GM12878 (cell line): ENCODE data around the gene PADI1. TPM values are rescaled to one million over a fixed set of nuclear protein-coding genes. Genes with fewer than 3 reads are reported as not detected.

Experiments
- ATAC-seq: fragments of 200-7000 bp; cut with Tn5 transposase; 3 replicates; pipeline ENCODE4 v1.9.1; 2020; ENCODE audit warnings: mild to moderate bottlenecking, moderate library complexity
- BruUV-seq: library from RNA; stranded (reverse); fragments of 400-500 nt; replicated peaks from 2 replicates; lab custom pipeline; 2021; lab: Mats Ljungman, UMichigan
- CTCF ChIA-PET: fragments of 300-600 bp; sonication (Branson Sonifier 250); formaldehyde crosslinking; extraction: SDS; loops from one replicate; lab custom pipeline; 2021; ENCODE audit warnings: inconsistent platforms; lab: Yijun Ruan, JAX
- POLR2A ChIA-PET: fragments of 350-600 bp; formaldehyde crosslinking; extraction: SDS; loops from one replicate; lab custom pipeline; 2021; ENCODE audit warnings: inconsistent platforms; lab: Charles Lee
- RAD21 ChIA-PET: fragments of 300-600 bp; sonication (Branson Sonifier 250); formaldehyde crosslinking; loops from one replicate; lab custom pipeline; 2023; ENCODE audit warnings: antibody characterized with exemption; ENCODE audit not compliant: unreplicated experiment; lab: Charles Lee
- SMC1A ChIA-PET: fragments of 300-600 bp; sonication (Branson Sonifier 250); formaldehyde crosslinking; loops from one replicate; lab custom pipeline; 2023; ENCODE audit not compliant: unreplicated experiment, uncharacterized antibody; lab: Charles Lee
- DNase-seq: peaks from one replicate; pipeline ENCODE4 v3.0.0-alpha.2; 2011; ENCODE audit warnings: low read depth, low spot score
- FAIRE-seq: peaks from 3 replicates; lab custom pipeline; 2011; peaks lifted over from hg19 to GRCh38; lab: Jason Lieb, UNC
- H2AFZ ChIP-seq: 2 replicates; pipeline ENCODE4 v1.6.0; 2011; ENCODE audit warnings: low read depth, low read length, control low read depth; ENCODE audit not compliant: control insufficient read depth
- H3K27ac ChIP-seq: 2 replicates; pipeline ENCODE4 v1.5.1; 2011; ENCODE audit warnings: control low read depth; ENCODE audit not compliant: control insufficient read depth, insufficient read depth
- H3K27me3 ChIP-seq, 2 experiments: replicated peaks in 1 of 2; 2 replicates each; pipeline versions ENCODE4 v1.6.0 to v1.6.1; 2011; ENCODE audit warnings: low read length in 1 of 2; ENCODE audit not compliant: control insufficient read depth in 2 of 2, insufficient read depth in 2 of 2
- H3K36me3 ChIP-seq, 2 experiments: 2 replicates each; pipeline ENCODE4 v1.5.1; 2011; ENCODE audit warnings: low read length in 1 of 2; ENCODE audit not compliant: control insufficient read depth in 2 of 2, insufficient read depth in 2 of 2
- H3K4me1 ChIP-seq: 2 replicates; pipeline ENCODE4 v1.6.1; 2011; ENCODE audit warnings: mild to moderate bottlenecking, low read length, moderate library complexity, mixed read lengths; ENCODE audit not compliant: control insufficient read depth, insufficient read depth
- H3K4me2 ChIP-seq: 2 replicates; pipeline ENCODE4 v1.6.0; 2011; ENCODE audit warnings: control low read depth; ENCODE audit not compliant: control insufficient read depth, insufficient read depth
- H3K4me3 ChIP-seq: fragments of 200-600 bp; sonication (generic); 2 replicates; pipeline ENCODE4 v1.5.1; 2016
- H3K79me2 ChIP-seq: 2 replicates; pipeline ENCODE4 v1.6.0; 2011; ENCODE audit warnings: low read length; ENCODE audit not compliant: control insufficient read depth, insufficient read depth
- H3K9ac ChIP-seq: 2 replicates; pipeline ENCODE4 v1.8.0; 2011; ENCODE audit warnings: low read length, control low read depth, mixed read lengths; ENCODE audit not compliant: control insufficient read depth, insufficient read depth
- H3K9me3 ChIP-seq: replicated peaks from 3 replicates; pipeline ENCODE4 v1.5.1; 2011; ENCODE audit warnings: mild to moderate bottlenecking, low read length; ENCODE audit not compliant: control insufficient read depth, insufficient read depth
- H4K20me1 ChIP-seq: 2 replicates; pipeline ENCODE4 v1.6.0; 2011; ENCODE audit not compliant: control insufficient read depth, insufficient read depth
- CHD1 ChIP-seq: IDR thresholded peaks from 2 replicates; pipeline ENCODE4 v1.6.1; 2012; ENCODE audit warnings: low read depth, low read length, improper control_type of control experiment
- CREM ChIP-seq: IDR thresholded peaks from 2 replicates; pipeline ENCODE4 v1.6.1; 2014; ENCODE audit warnings: antibody characterized with exemption, low read depth
- HCFC1 ChIP-seq: fragments of 150-350 bp; IDR thresholded peaks from 2 replicates; pipeline ENCODE4 v1.6.1; 2014; ENCODE audit warnings: low read length
- KLF5 ChIP-seq: fragments of 450-650 bp; IDR thresholded peaks from 2 replicates; pipeline ENCODE4 v1.6.1; 2014; ENCODE audit warnings: mild to moderate bottlenecking; ENCODE audit not compliant: partially characterized antibody
- LARP7 ChIP-seq: fragments of 450-650 bp; IDR thresholded peaks from 2 replicates; pipeline ENCODE4 v1.6.1; 2017; ENCODE audit warnings: mild to moderate bottlenecking
- MTA2 ChIP-seq: fragments of 450-650 bp; IDR thresholded peaks from 2 replicates; pipeline ENCODE4 v1.6.1; 2016; ENCODE audit warnings: low read depth, mild to moderate bottlenecking, moderate library complexity
- NFYB ChIP-seq: IDR thresholded peaks from 2 replicates; pipeline ENCODE4 v1.6.1; 2011; ENCODE audit warnings: low read depth, mild to moderate bottlenecking, low read length, improper control_type of control experiment, moderate library complexity; ENCODE audit not compliant: insufficient read depth
- POU2F2 ChIP-seq: IDR thresholded peaks from 3 replicates; pipeline ENCODE4 v1.6.1; 2011; ENCODE audit warnings: low read depth, mild to moderate bottlenecking, low read length, borderline replicate concordance
- RAD51 ChIP-seq: fragments of 450-650 bp; IDR thresholded peaks from 2 replicates; pipeline ENCODE4 v1.6.1; 2016; ENCODE audit warnings: moderate library complexity, mild to moderate bottlenecking, inconsistent platforms
- SIX5 ChIP-seq: IDR thresholded peaks from 2 replicates; pipeline ENCODE4 v1.6.1; 2011; ENCODE audit warnings: mild to moderate bottlenecking, low read depth, low read length, moderate library complexity; ENCODE audit not compliant: severe bottlenecking
- SMARCA5 ChIP-seq: fragments of 450-650 bp; IDR thresholded peaks from 2 replicates; pipeline ENCODE4 v1.6.1; 2017; ENCODE audit warnings: mild to moderate bottlenecking
- SRF ChIP-seq, 2 experiments: IDR thresholded peaks; 2 replicates each; pipeline ENCODE4 v1.6.1; 2011; ENCODE audit warnings: low read depth in 2 of 2, low read length in 2 of 2, mild to moderate bottlenecking in 1 of 2, moderate library complexity in 1 of 2
- WGBS: methylation state at CpG from one replicate; pipeline ENCODE4 v1.1.6; 2016; ENCODE audit warnings: low lambda C conversion rate; ENCODE audit not compliant: insufficient replicate concordance, insufficient coverage; ENCODE audit errors: missing lambda C conversion rate; 5-methylcytosine and 5-hydroxymethylcytosine counted together
- in situ Hi-C: fragments of 300-500 bp; cut with MboI; formaldehyde crosslinking; loops from 9 replicates; pipeline ENCODE4 v1.14.3; 2018; ENCODE audit warnings: mixed read lengths
- intact Hi-C: fragments of 100-400 bp; cut with micrococcal nuclease; formaldehyde crosslinking; loops from one replicate; pipeline ENCODE4 v1.14.2; 2022; ENCODE audit not compliant: unreplicated experiment
- polyA plus RNA-seq, 11 experiments: library from polyadenylated mRNA; depleted of rRNA in 4 of 11; unstranded in 6 of 11; stranded (reverse) in 5 of 11; fragments of >200 nt; fragmentation: Nextera tagmentation in 4 of 11; fragmentation: Illumina TruSeq in 1 of 11; extraction: Ambion mirVana in 4 of 11; extraction: Trizol in 1 of 11; gene quantifications; 1 replicate in 1 of 11; 2 replicates in 10 of 11; pipeline versions ENCODE4 v1.2.1 to v1.2.3, GENCODE V29; 2011 to 2016; ENCODE audit warnings: inconsistent platforms in 2 of 11, missing spikeins in 2 of 11, low read depth in 1 of 11
- total RNA-seq, 4 experiments: library from RNA; depleted of rRNA in 3 of 4; stranded (reverse); fragments of >200 nt in 3 of 4; fragmentation: Illumina TruSeq in 1 of 4; extraction: Trizol in 1 of 4; gene quantifications; 2 replicates each; pipeline versions ENCODE4 v1.2.1 to v1.2.3, GENCODE V29; 2013 to 2021
- TF ChIP-seq, protein P1 (sequence below): IDR thresholded peaks from 2 replicates; pipeline ENCODE4 v1.6.1; 2012; ENCODE audit warnings: low read length, inconsistent platforms
- TF ChIP-seq, protein P2 (sequence below): IDR thresholded peaks from 2 replicates; pipeline ENCODE4 v1.6.1; 2011; ENCODE audit warnings: low read depth, mild to moderate bottlenecking, low read length, moderate library complexity, borderline replicate concordance; ENCODE audit errors: extremely low read depth
- TF ChIP-seq, protein P3 (sequence below): IDR thresholded peaks from 2 replicates; pipeline ENCODE4 v1.6.1; 2012; ENCODE audit warnings: low read depth, low read length, improper control_type of control experiment
- TF ChIP-seq, protein P4 (sequence below): IDR thresholded peaks from 2 replicates; pipeline ENCODE4 v1.6.1; 2011; ENCODE audit warnings: low read depth, low read length, improper control_type of control experiment, borderline replicate concordance
- TF ChIP-seq, protein P5 (sequence below): fragments of 450-650 bp; formaldehyde crosslinking; IDR thresholded peaks from 2 replicates; pipeline ENCODE4 v1.4.0; 2022; ENCODE audit warnings: mild to moderate bottlenecking, moderate library complexity

The PADI1 gene
- total and polyA plus RNA-seq, 10 of the 15 experiments (the other 5 are each of a cell fraction or from before 2014, with no cell fraction given): 0.05 TPM; not detected in 9

DNA sequence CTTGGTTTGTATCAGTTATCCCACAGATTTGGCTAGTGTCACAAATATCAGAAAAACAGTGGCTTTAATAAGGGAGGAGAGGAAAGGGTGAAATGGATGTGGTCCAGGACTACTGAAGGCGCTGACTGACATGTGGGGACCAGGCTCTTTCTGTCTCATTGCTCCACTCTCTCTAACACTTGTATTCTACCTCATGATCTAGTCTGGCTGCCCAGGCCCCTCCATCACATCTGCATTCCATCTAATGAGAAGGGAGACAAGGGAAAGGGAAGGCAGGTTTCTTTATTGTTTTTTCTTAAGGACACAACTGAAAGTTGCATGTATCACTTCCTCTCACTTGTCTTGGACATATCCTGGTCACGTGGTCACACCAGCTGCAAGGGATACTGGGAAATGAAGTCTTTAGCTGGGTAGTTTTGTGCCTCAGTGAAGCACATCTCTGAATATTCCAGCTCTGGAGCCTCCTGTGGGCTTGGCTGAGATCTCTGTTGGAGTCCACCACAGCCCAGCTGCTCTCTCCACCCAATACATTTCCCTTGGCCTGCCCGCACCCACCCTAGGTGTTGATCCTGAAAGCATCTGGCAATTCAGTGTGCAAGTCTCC, 43.7 kb upstream of the PADI1 start:
- peak overlapping the region; percentile 45; the same call in 1 of the 2 replicates for H2AFZ ChIP-seq
- ChIA-PET SMC1A (interaction anchor here (2.0 kb wide), 1 partner anchor 34 kb away, joined by 5 read pairs; no protein-coding TSS in a partner anchor), CTCF (no interaction called here), POLR2A (no interaction called here), RAD21 (no interaction called here)
- H3K4me2 ChIP-seq: no peak overlapping the region
- H3K4me3 ChIP-seq: no peak overlapping the region
- H3K9ac ChIP-seq: no peak overlapping the region
- DNase-seq (no peak), ATAC-seq (peak; percentile 44; the same call in 2 of the 3 replicates), FAIRE-seq (peak; percentile 86)
- H3K27me3 ChIP-seq: no peaks in the 10 kb centered on the region
- WGBS: 84% methylated on average over 3 of the region's 3 CpGs
- H3K27ac ChIP-seq: no peak overlapping the region
- H3K9me3 ChIP-seq: no peaks in the 10 kb centered on the region; the same call in 2 of the 3 replicates
- H3K4me1 ChIP-seq: no peaks in the 10 kb centered on the region
- no TSS peak for BruUV-seq
- no peaks in the 10 kb centered on the region for H3K36me3 ChIP-seq
- in situ Hi-C loops: no loop called here
- intact Hi-C loops: no loop called here
- no peaks in the 10 kb centered on the region for H3K79me2 ChIP-seq
- no peaks in the 10 kb centered on the region for H4K20me1 ChIP-seq
- TF ChIP-seq RAD51 (peak; percentile 88), SRF (IDR thresholded peaks at IDR 0.05; ENCODE audit: low read depth in 2 of 2, low read length in 2 of 2) (0 out of 4 replicates have a peak, but pooled peaks of 1 of the 2 experiments have one; percentile 32), SIX5 (peak; percentile 53), POU2F2 (no peak), CREM (no peak), HCFC1 (peak; percentile 38; the same call in 1 of the 2 replicates), SMARCA5 (peak; percentile 63; the same call in 1 of the 2 replicates), MTA2 (no peak), CHD1 (no peak), KLF5 (no peak), LARP7 (no peak), NFYB (no peak)
- TF ChIP-seq, protein P1, sequence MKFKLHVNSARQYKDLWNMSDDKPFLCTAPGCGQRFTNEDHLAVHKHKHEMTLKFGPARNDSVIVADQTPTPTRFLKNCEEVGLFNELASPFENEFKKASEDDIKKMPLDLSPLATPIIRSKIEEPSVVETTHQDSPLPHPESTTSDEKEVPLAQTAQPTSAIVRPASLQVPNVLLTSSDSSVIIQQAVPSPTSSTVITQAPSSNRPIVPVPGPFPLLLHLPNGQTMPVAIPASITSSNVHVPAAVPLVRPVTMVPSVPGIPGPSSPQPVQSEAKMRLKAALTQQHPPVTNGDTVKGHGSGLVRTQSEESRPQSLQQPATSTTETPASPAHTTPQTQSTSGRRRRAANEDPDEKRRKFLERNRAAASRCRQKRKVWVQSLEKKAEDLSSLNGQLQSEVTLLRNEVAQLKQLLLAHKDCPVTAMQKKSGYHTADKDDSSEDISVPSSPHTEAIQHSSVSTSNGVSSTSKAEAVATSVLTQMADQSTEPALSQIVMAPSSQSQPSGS: no peak
- TF ChIP-seq, protein P2, sequence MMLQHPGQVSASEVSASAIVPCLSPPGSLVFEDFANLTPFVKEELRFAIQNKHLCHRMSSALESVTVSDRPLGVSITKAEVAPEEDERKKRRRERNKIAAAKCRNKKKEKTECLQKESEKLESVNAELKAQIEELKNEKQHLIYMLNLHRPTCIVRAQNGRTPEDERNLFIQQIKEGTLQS: peak; percentile 42; the same call in 1 of the 2 replicates
- TF ChIP-seq, protein P3, sequence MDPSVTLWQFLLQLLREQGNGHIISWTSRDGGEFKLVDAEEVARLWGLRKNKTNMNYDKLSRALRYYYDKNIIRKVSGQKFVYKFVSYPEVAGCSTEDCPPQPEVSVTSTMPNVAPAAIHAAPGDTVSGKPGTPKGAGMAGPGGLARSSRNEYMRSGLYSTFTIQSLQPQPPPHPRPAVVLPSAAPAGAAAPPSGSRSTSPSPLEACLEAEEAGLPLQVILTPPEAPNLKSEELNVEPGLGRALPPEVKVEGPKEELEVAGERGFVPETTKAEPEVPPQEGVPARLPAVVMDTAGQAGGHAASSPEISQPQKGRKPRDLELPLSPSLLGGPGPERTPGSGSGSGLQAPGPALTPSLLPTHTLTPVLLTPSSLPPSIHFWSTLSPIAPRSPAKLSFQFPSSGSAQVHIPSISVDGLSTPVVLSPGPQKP: no peak
- TF ChIP-seq, protein P4, sequence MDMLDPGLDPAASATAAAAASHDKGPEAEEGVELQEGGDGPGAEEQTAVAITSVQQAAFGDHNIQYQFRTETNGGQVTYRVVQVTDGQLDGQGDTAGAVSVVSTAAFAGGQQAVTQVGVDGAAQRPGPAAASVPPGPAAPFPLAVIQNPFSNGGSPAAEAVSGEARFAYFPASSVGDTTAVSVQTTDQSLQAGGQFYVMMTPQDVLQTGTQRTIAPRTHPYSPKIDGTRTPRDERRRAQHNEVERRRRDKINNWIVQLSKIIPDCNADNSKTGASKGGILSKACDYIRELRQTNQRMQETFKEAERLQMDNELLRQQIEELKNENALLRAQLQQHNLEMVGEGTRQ: peak; percentile 19; the same call in 1 of the 2 replicates
- TF ChIP-seq, protein P5, sequence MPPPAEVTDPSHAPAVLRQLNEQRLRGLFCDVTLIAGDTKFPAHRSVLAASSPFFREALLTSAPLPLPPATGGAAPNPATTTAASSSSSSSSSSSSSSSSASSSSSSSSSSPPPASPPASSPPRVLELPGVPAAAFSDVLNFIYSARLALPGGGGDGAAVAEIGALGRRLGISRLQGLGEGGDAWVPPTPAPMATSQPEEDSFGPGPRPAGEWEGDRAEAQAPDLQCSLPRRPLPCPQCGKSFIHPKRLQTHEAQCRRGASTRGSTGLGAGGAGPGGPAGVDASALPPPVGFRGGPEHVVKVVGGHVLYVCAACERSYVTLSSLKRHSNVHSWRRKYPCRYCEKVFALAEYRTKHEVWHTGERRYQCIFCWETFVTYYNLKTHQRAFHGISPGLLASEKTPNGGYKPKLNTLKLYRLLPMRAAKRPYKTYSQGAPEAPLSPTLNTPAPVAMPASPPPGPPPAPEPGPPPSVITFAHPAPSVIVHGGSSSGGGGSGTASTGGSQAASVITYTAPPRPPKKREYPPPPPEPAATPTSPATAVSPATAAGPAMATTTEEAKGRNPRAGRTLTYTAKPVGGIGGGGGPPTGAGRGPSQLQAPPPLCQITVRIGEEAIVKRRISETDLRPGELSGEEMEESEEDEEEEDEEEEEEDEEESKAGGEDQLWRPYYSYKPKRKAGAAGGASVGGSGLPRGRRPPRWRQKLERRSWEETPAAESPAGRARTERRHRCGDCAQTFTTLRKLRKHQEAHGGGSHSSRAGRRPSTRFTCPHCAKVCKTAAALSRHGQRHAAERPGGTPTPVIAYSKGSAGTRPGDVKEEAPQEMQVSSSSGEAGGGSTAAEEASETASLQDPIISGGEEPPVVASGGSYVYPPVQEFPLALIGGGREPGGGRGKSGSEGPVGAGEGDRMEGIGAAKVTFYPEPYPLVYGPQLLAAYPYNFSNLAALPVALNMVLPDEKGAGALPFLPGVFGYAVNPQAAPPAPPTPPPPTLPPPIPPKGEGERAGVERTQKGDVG: no peak
